Gastroesophageal sphincter (tissue), 4 donors: Measurements from ENCODE around the gene APBA1. TPM values are rescaled to one million over a fixed set of nuclear protein-coding genes. Genes with fewer than 3 reads are reported as not detected.

ENCODE experiments used
- ATAC-seq: fragments of 150-250 bp; one replicate; pipeline ENCODE4 v1.9.1; 2016; ENCODE audit warnings: mild to moderate bottlenecking, moderate library complexity
- H3K27ac ChIP-seq, 4 donors: fragments of 200-600 bp; sonication (generic) in 3 of 4; 1 replicate in 3 of 4; 2 replicates in 1 of 4; pipeline ENCODE4 v1.5.1; 2016 to 2019
- H3K27me3 ChIP-seq: fragments of 200-600 bp; sonication (generic); one replicate; pipeline ENCODE4 v1.5.1; 2019
- H3K36me3 ChIP-seq, 2 donors: fragments of 200-600 bp; sonication (generic); one replicate each; pipeline ENCODE4 v1.5.1; 2019; ENCODE audit warnings: control low read depth in 1 of 2
- H3K4me1 ChIP-seq, 3 donors: fragments of 200-600 bp; sonication (generic); 1 replicate in 2 of 3; 2 replicates in 1 of 3; pipeline ENCODE4 v1.5.1; 2016 to 2019; ENCODE audit warnings: control low read depth in 2 of 3
- H3K4me3 ChIP-seq, 2 donors: fragments of 200-600 bp; sonication (generic); one replicate each; pipeline ENCODE4 v1.5.1; 2019; ENCODE audit warnings: mild to moderate bottlenecking in 1 of 2, moderate library complexity in 1 of 2
- H3K9me3 ChIP-seq, 3 donors: fragments of 200-600 bp; sonication (generic); one replicate each; pipeline ENCODE4 v1.5.1; 2017 to 2019; ENCODE audit warnings: control low read depth in 2 of 3
- EP300 ChIP-seq: sonication (generic); formaldehyde crosslinking; IDR thresholded peaks from one replicate; pipeline ENCODE4 v1.6.1; 2017; ENCODE audit warnings: antibody characterized with exemption, mild to moderate bottlenecking
- POLR2A ChIP-seq, 2 donors: fragments of 450-650 bp; IDR thresholded peaks; one replicate each; pipeline ENCODE4 v1.6.1; 2017; ENCODE audit warnings: antibody characterized with exemption in 2 of 2, mild to moderate bottlenecking in 2 of 2, moderate library complexity in 1 of 2
- POLR2AphosphoS5 ChIP-seq: sonication (generic); formaldehyde crosslinking; IDR thresholded peaks from one replicate; pipeline ENCODE4 v1.6.1; 2017; ENCODE audit warnings: antibody characterized with exemption
- WGBS, 2 donors: methylation state at CpG; one replicate each; pipeline ENCODE4 v1.1.5; 2018; ENCODE audit warnings: low coverage in 1 of 2; 5-methylcytosine and 5-hydroxymethylcytosine counted together
- total RNA-seq, 4 donors: library from RNA; depleted of rRNA; stranded (reverse); fragments of >200 nt; gene quantifications; one replicate each; pipeline ENCODE4 v1.1.0, GENCODE V29; 2016
- TF ChIP-seq, protein P1 (sequence below), 4 experiments: fragments of 200-600 bp in 2 of 4; fragments of 450-650 bp in 2 of 4; sonication (generic) in 1 of 4; IDR thresholded peaks; one replicate each; pipeline ENCODE4 v1.5.1; 2017 to 2019; ENCODE audit warnings: antibody characterized with exemption in 4 of 4, mild to moderate bottlenecking in 2 of 4, moderate library complexity in 2 of 4

APBA1 gene
- total RNA-seq, 4 donors from 2014 or later: 4.7 to 10.5 (median 5.8) TPM

DNA sequence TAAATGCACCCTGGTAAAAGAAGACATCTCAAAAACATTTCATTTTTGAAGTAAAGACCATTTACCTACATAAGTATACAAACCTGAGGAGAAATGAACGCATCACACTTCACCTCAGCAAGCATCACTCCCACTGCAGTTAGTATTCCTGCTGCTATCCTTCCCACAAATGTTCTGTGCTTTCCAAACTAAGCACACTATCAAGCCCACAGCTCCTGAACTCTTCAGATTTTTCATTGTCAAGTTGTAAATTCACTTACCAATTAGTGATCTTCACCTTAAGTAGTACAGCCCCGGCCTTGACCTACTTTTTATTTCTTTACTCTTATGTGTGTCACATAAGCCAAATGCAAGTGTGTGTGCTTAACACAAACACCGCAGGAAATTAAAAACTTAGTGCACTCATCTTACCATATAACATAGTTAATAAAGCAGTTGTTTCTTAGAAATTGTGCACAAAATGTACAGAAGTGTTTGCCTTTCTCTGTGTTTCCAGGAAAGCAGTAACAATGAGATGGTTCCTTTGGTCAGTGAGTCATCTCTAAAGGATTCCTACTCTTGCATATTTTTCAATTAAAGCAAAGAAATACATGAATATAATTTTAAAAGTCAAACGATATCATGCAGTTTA lies 169.4 kb downstream of the APBA1 start:
- no peaks in the 10 kb centered on the region for H3K36me3 ChIP-seq
- H3K27me3 ChIP-seq: no peaks in the 10 kb centered on the region
- H3K27ac ChIP-seq: no peak overlapping the region
- H3K4me1 ChIP-seq: no peaks in the 10 kb centered on the region
- 73 to 80% methylated on average over 4 of the region's 4 CpGs for WGBS, 2 donors
- TF ChIP-seq EP300 (no peak), POLR2AphosphoS5 (no peak), POLR2A (IDR thresholded peaks at IDR 0.05) (no peak)
- TF ChIP-seq, protein P1, sequence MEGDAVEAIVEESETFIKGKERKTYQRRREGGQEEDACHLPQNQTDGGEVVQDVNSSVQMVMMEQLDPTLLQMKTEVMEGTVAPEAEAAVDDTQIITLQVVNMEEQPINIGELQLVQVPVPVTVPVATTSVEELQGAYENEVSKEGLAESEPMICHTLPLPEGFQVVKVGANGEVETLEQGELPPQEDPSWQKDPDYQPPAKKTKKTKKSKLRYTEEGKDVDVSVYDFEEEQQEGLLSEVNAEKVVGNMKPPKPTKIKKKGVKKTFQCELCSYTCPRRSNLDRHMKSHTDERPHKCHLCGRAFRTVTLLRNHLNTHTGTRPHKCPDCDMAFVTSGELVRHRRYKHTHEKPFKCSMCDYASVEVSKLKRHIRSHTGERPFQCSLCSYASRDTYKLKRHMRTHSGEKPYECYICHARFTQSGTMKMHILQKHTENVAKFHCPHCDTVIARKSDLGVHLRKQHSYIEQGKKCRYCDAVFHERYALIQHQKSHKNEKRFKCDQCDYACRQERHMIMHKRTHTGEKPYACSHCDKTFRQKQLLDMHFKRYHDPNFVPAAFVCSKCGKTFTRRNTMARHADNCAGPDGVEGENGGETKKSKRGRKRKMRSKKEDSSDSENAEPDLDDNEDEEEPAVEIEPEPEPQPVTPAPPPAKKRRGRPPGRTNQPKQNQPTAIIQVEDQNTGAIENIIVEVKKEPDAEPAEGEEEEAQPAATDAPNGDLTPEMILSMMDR (IDR thresholded peaks at IDR 0.05): no peak
- H3K9me3 ChIP-seq: no peaks in the 10 kb centered on the region
- ATAC-seq: no peak
- H3K4me3 ChIP-seq: no peak overlapping the region

DNA sequence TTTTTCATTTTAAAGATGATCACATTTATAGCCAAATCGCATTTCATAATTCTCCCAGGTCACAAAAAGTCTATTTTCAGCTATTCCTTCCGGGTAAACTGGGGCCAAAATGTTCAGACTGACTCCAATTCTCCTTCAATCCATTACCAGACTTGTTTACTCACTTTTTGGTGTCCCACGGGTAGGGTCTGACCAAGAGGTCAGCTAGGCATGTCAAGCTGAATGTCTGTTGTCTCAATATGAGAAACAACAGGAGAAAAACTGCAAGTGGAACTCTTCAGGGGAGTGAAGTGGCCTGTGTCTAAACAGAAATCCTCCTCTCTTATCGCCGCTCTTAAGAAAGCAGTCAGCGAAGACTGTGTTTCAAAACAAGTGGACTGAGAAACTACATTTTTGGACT lies 171.3 kb downstream of the APBA1 start:
- Histone ChIP-seq H3K4me3 (no peak overlapping the region), H3K27ac (no peak overlapping the region), H3K4me1 (no peaks in the 10 kb centered on the region), H3K36me3 (no peaks in the 10 kb centered on the region), H3K9me3 (no peaks in the 10 kb centered on the region), H3K27me3 (no peaks in the 10 kb centered on the region)
- ATAC-seq: no peak
- WGBS, 2 donors: 69 to 83% methylated on average over 6 of the region's 6 CpGs
- TF ChIP-seq, protein P1 (IDR thresholded peaks at IDR 0.05): no peak
- TF ChIP-seq POLR2AphosphoS5 (no peak), POLR2A (IDR thresholded peaks at IDR 0.05) (no peak), EP300 (no peak)

DNA sequence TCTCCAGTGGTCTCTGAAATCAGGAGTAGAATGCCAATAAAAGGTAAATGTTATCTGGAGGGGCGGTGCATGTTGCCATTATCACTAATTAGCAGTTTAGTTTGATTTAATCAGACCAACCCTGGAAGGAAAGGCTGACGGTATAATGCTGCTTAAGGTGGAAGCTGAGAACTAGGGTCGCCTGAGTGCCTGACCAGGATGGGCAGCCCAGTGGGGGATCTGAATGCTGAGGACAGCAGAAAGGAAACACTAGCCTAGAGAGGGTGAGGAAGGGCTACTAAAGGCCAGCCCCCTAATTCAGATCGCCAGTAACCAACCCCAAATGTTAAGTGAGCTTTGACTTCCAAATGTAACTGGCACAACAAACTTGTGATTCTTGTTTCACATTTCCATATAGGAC lies 172.2 kb downstream of the APBA1 start:
- TF ChIP-seq POLR2A (IDR thresholded peaks at IDR 0.05) (no peak), EP300 (no peak), POLR2AphosphoS5 (no peak)
- no peaks in the 10 kb centered on the region for H3K36me3 ChIP-seq
- H3K27me3 ChIP-seq: no peaks in the 10 kb centered on the region
- ATAC-seq: no peak
- H3K4me3 ChIP-seq: no peak overlapping the region
- no peaks in the 10 kb centered on the region for H3K9me3 ChIP-seq
- no peak overlapping the region for H3K27ac ChIP-seq
- no peaks in the 10 kb centered on the region for H3K4me1 ChIP-seq
- WGBS, 2 donors: 71 to 82% methylated on average over 3 to 4 of the region's 4 CpGs

DNA sequence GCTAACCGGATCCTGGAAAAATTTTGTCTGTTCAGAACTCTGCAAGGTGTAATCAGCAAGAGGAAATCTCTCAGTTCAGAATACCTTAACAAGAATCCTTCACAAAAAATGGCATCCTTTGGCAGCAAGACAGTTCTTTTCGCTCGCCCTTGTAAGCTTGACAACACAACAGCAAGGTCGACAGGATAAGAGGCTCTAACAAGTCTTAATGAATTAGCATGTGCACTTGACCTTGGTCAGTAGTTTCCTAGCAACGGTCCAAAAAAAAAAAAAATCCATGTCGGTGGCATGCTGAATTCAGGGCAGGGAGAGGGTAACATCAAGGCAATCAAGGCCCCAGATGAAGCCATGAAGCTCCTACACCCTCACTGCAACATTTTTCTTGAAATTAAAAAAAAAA lies 172.8 kb downstream of the APBA1 start:
- H3K27ac ChIP-seq: no peak overlapping the region
- no peaks in the 10 kb centered on the region for H3K36me3 ChIP-seq
- WGBS, 2 donors: 62 to 63% methylated on average over 2 to 6 of the region's 6 CpGs
- H3K9me3 ChIP-seq: no peaks in the 10 kb centered on the region
- no peaks in the 10 kb centered on the region for H3K4me1 ChIP-seq
- H3K4me3 ChIP-seq: no peak overlapping the region
- no peaks in the 10 kb centered on the region for H3K27me3 ChIP-seq
- no peak for ATAC-seq
- TF ChIP-seq POLR2AphosphoS5: no peak
- no peak for TF ChIP-seq EP300

DNA sequence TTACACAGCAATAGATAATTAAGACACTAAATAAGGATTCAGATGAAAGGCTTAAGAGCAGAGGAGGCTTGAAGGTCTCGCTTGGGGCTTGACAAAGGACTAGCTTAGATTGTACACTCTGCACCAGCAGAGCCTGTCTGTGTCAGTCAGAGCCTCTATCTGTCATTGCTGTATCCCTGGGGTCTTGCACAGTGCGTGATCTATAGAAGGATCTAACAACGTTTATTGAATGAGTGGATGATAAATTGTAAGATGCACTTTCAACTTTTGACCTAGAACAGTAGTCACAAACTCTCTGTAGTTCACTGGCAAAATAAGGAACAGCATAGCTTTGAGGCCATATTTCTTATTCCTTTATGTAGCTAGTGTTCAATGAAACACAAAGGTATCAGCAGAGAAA lies 173.7 kb downstream of the APBA1 start:
- H3K27ac ChIP-seq: no peak overlapping the region
- no peak for TF ChIP-seq EP300
- no peaks in the 10 kb centered on the region for H3K9me3 ChIP-seq
- no peak for ATAC-seq
- H3K4me1 ChIP-seq: no peaks in the 10 kb centered on the region
- H3K27me3 ChIP-seq: no peaks in the 10 kb centered on the region
- no peaks in the 10 kb centered on the region for H3K36me3 ChIP-seq
- WGBS, 2 donors: 50 to 65% methylated on average over 3 of the region's 3 CpGs
- no peak overlapping the region for H3K4me3 ChIP-seq

DNA sequence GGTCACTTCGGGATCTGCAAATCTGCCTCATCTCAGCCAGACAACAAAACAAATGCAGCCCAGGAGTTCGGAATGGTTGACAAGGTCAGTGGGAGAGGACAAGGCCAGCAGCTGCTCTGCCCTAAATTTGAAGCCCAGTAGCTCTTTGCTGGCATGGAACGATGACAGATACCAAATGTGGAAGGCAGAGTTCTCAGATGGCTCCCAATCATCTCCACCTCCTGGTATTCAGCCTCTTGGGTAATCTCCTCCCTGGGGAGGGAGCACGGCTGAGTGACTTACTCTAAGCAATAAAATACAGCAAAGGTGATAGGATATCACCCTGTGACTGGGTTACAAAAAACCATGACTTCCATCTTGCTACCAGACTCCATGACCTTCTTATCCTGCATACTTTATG lies 174.4 kb downstream of the APBA1 start:
- Histone ChIP-seq H3K36me3 (no peaks in the 10 kb centered on the region), H3K4me3 (no peak overlapping the region), H3K9me3 (no peaks in the 10 kb centered on the region), H3K27ac (no peak overlapping the region), H3K27me3 (no peaks in the 10 kb centered on the region), H3K4me1 (no peaks in the 10 kb centered on the region)
- TF ChIP-seq POLR2AphosphoS5 (no peak), POLR2A (IDR thresholded peaks at IDR 0.05) (no peak), EP300 (no peak)
- TF ChIP-seq, protein P1 (IDR thresholded peaks at IDR 0.05): no peak
- WGBS, 2 donors: 73% methylated on average over 4 of the region's 4 CpGs; no CpG with 5 or more reads in 1 of the 2 donors
- no peak for ATAC-seq
